ENCODE measurements around the gene SDCBP2.
A peak's percentile ranks its signal among the peaks of the same experiment; 100 is the strongest.

SDCBP2 gene

DNA sequence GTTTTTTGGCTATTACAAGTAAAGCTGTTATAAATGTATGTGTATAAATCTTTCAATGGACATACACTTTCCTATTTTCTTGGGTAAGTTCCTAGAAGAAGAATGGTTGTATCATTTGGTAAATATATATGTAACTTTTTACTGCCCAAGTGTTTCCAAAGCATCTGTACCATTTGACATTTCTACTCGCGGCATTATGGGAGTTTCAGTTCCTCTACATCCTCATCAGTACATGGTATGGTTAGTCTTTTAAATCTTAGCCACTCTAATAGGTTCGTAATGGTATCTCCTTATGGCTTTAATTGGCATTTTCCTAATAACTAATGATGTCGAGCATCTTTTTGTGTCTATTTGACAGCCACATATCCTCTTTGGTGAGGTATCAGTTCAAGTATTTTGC, 49.9 kb downstream of the SDCBP2 start:
- TF ChIP-seq YY1 (IDR thresholded peaks at IDR 0.05; ENCODE audit: low read depth), result no peak
- no peak for TF ChIP-seq TEAD4 (IDR thresholded peaks at IDR 0.05)
- no peak for TF ChIP-seq TAF1 (IDR thresholded peaks at IDR 0.05; ENCODE audit: low read depth)
- TF ChIP-seq, protein P1, sequence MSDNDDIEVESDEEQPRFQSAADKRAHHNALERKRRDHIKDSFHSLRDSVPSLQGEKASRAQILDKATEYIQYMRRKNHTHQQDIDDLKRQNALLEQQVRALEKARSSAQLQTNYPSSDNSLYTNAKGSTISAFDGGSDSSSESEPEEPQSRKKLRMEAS (IDR thresholded peaks at IDR 0.05), result no peak
- TF ChIP-seq, protein P2, sequence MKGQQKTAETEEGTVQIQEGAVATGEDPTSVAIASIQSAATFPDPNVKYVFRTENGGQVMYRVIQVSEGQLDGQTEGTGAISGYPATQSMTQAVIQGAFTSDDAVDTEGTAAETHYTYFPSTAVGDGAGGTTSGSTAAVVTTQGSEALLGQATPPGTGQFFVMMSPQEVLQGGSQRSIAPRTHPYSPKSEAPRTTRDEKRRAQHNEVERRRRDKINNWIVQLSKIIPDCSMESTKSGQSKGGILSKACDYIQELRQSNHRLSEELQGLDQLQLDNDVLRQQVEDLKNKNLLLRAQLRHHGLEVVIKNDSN (IDR thresholded peaks at IDR 0.05), result no peak

DNA sequence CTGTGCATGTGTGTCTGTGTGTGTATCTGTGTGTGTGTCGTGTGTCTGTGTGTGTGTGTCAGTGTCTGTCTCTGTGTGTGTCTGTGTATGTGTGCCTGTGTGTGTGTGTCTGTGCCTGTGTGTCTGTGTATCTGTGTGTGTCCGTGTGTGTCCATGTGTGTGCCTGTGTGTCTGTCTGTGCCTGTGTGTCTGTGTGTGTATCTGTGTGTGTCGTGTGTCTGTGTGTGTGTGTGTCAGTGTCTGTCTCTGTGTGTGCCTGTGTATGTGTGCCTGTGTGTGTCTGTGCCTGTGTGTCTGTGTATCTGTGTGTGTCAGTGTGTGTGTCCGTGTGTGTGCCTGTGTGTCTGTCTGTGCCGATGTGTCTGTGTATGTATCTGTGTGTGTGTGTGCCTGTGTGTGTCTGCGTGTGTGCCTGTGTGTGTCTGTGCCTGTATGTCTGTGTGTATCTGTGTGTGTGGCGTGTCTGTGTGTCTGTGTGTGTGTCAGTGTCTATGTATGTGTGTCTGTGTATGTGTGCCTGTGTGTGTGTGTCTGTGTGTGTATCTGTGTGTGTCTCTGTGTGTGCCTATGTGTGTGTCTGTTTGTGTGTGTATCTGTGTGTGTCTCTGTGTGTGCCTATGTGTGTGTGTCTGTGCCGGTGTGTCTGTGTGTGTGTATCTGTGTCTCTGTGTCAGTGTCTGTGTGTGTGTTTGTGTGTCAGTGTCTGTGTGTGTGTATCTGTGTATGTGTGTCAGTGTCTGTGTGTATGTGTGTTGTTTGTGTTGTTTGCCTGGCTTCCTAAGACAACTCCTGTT, 51.2 kb downstream of the SDCBP2 start:
- TF ChIP-seq CREB1 (IDR thresholded peaks at IDR 0.05; ENCODE audit: low read depth) (no peak), TEAD4 (IDR thresholded peaks at IDR 0.05) (no peak), YY1 (IDR thresholded peaks at IDR 0.05; ENCODE audit: low read depth) (no peak), NFIC (IDR thresholded peaks at IDR 0.05) (no peak), TAF1 (IDR thresholded peaks at IDR 0.05; ENCODE audit: low read depth) (no peak), TCF12 (IDR thresholded peaks at IDR 0.05; ENCODE audit: low read depth) (no peak), FOXM1 (IDR thresholded peaks at IDR 0.05; ENCODE audit: borderline replicate concordance, low read depth) (no peak), EP300 (IDR thresholded peaks at IDR 0.05; ENCODE audit: borderline replicate concordance) (no peak)

DNA sequence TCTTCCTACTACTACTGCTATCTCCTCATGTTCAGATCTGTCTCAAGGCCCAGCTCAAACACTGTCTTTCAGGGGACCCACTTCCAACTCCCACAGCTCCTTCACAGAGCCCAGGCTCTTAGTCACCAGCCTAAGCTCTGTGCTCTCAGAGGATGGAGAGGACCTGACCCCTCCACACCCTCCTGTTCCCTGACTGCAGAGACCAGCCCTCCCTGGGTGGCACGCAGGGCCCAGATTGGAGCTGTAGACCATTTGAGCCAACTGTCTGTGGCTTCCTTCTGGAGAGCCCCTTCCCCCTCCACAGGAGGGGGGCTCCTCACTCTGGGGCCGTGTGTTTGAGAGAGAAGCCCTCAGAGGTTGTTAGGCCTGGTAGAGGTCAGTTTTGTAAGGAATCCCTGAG, 53.0 kb downstream of the SDCBP2 start:
- TF ChIP-seq TEAD4 (IDR thresholded peaks at IDR 0.05), result no peak

DNA sequence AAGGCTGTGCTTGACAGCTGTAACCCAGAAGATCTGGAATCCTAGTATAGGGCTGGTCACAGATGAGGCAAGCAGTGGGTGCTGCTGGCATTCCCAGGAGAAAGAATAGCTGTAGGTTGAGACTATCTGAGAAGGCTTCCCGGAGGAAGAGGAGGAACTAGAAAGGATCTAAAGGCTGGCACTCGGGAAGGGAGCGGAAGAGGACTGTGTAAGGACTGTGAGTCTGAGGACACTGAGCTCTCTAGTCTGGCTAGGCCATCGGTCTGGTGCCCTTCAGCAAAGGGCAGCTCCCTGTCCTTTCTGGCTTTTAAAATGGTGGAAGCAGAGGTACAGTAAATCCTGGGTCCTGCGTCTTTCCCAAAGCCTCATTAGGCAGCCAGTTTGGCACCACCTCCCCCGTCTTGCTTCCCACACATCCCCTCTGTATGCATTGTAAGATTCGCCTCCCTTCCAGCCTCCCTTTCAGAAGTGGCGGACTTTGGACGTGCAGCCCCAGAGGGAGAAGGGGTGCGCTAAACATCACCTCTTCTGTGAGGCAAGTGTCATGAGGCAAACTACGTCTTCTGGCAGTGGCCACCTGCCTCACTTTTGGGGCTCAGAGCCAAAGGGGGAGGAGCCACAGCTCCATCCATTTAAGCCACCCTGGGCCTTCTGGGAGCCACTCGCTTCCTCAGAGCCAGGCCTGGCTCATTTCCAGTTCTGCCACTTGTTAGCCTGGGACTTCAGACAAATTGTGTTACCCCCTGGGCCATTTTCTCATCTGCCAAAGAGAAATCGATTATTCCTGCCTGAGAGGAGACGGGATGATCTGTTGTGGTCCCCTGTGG, 54.2 kb downstream of the SDCBP2 start:
- TF ChIP-seq CREB1 (IDR thresholded peaks at IDR 0.05; ENCODE audit: low read depth) (no peak), NFIC (IDR thresholded peaks at IDR 0.05) (no peak), CEBPB (IDR thresholded peaks at IDR 0.05) (no peak), FOXM1 (IDR thresholded peaks at IDR 0.05; ENCODE audit: borderline replicate concordance, low read depth) (no peak), TCF12 (IDR thresholded peaks at IDR 0.05; ENCODE audit: low read depth) (no peak), YY1 (IDR thresholded peaks at IDR 0.05; ENCODE audit: low read depth) (no peak), RAD21 (IDR thresholded peaks at IDR 0.05; ENCODE audit: low read depth) (no peak), EGR1 (IDR thresholded peaks at IDR 0.05) (no peak), EP300 (IDR thresholded peaks at IDR 0.05; ENCODE audit: borderline replicate concordance) (no peak), TEAD4 (IDR thresholded peaks at IDR 0.05) (no peak), ZBTB7A (IDR thresholded peaks at IDR 0.05; ENCODE audit: low read depth) (no peak), TAF1 (IDR thresholded peaks at IDR 0.05; ENCODE audit: low read depth) (no peak)
- TF ChIP-seq, protein P2 (IDR thresholded peaks at IDR 0.05), result no peak
- TF ChIP-seq, protein P1 (IDR thresholded peaks at IDR 0.05), result no peak
- TF ChIP-seq, protein P3, sequence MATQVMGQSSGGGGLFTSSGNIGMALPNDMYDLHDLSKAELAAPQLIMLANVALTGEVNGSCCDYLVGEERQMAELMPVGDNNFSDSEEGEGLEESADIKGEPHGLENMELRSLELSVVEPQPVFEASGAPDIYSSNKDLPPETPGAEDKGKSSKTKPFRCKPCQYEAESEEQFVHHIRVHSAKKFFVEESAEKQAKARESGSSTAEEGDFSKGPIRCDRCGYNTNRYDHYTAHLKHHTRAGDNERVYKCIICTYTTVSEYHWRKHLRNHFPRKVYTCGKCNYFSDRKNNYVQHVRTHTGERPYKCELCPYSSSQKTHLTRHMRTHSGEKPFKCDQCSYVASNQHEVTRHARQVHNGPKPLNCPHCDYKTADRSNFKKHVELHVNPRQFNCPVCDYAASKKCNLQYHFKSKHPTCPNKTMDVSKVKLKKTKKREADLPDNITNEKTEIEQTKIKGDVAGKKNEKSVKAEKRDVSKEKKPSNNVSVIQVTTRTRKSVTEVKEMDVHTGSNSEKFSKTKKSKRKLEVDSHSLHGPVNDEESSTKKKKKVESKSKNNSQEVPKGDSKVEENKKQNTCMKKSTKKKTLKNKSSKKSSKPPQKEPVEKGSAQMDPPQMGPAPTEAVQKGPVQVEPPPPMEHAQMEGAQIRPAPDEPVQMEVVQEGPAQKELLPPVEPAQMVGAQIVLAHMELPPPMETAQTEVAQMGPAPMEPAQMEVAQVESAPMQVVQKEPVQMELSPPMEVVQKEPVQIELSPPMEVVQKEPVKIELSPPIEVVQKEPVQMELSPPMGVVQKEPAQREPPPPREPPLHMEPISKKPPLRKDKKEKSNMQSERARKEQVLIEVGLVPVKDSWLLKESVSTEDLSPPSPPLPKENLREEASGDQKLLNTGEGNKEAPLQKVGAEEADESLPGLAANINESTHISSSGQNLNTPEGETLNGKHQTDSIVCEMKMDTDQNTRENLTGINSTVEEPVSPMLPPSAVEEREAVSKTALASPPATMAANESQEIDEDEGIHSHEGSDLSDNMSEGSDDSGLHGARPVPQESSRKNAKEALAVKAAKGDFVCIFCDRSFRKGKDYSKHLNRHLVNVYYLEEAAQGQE (IDR thresholded peaks at IDR 0.05; ENCODE audit: low read depth), result no peak

DNA sequence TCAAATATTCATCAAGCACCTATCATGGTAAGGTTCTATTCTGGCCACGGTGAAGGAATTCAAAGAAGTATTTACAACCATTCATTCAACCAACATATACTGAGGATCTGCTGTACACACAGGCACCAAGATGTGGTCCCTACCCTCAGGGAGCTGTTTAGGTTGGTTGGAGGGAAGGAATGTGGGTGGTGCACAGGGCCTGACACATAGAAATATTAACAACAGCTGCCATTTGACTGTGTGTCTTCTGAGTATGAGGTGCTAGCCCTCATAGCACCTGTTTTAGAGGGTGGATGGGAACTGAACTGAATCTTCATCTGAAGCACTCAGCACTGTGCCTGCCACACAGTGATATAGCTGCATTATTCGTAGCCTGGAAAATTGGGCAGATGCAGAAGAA, 55.6 kb downstream of the SDCBP2 start:
- TF ChIP-seq TEAD4 (IDR thresholded peaks at IDR 0.05), result peak; percentile 50; the same call in 1 of the 2 replicates
- no peak for TF ChIP-seq EP300 (IDR thresholded peaks at IDR 0.05; ENCODE audit: borderline replicate concordance)
- TF ChIP-seq RAD21 (IDR thresholded peaks at IDR 0.05; ENCODE audit: low read depth), result no peak
- no peak for TF ChIP-seq TAF1 (IDR thresholded peaks at IDR 0.05; ENCODE audit: low read depth)
- TF ChIP-seq, protein P3 (IDR thresholded peaks at IDR 0.05; ENCODE audit: low read depth), result no peak
